PFSK-1 (cell line): ENCODE data around the gene BMERB1.

Source experiments
- FOXP2 ChIP-seq: optimal IDR thresholded peaks from 2 replicates; pipeline ENCODE3; 2011; ENCODE audit warnings: borderline replicate concordance, control low read depth, inconsistent platforms; ENCODE audit not compliant: insufficient read depth; ENCODE audit errors: extremely low read length, extremely low read depth
- POLR2AphosphoS5 ChIP-seq: IDR thresholded peaks from 2 replicates; pipeline ENCODE4 v1.6.1; 2012; ENCODE audit warnings: low read depth, mild to moderate bottlenecking, control low read depth, low read length, moderate library complexity
- SIN3A ChIP-seq: IDR thresholded peaks from 2 replicates; pipeline ENCODE4 v1.6.1; 2012; ENCODE audit warnings: mild to moderate bottlenecking, low read length, moderate library complexity, borderline replicate concordance; ENCODE audit not compliant: insufficient read depth
- TAF1 ChIP-seq: IDR thresholded peaks from 2 replicates; pipeline ENCODE4 v1.6.1; 2012; ENCODE audit warnings: low read length, control low read depth, borderline replicate concordance; ENCODE audit not compliant: insufficient read depth
- TF ChIP-seq, protein P1 (sequence below), 2 experiments: IDR thresholded peaks; 2 replicates each; pipeline versions ENCODE4 v1.6.1 to v1.8.0; 2011 to 2012; ENCODE audit warnings: low read depth in 2 of 2, low read length in 2 of 2, control low read depth in 1 of 2, inconsistent platforms in 1 of 2, mild to moderate bottlenecking in 1 of 2, moderate library complexity in 1 of 2; ENCODE audit not compliant: insufficient read depth in 1 of 2

BMERB1 gene

DNA sequence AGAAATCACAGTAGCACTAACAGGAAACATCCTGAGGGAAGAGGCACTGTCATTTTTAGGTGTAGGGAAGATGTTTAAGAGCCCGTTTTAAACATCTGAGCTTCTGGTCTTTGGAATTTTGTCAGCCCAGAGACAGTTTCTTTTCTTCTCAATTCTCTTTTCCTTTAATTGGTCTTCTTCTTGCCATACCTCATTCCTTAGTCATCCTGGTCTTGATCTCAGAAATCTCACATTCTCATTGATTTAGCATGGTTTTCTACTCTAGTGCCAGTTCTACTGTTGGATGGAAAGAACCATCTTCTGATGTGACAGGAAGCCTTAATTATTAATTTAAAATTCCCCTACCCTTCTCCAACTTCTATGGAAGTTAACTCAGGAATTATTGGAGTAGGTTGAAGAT is 25.4 kb downstream of the BMERB1 start:
- TF ChIP-seq SIN3A, result no peak
- no peak for TF ChIP-seq TAF1
- no peak for TF ChIP-seq FOXP2
- TF ChIP-seq, protein P1, sequence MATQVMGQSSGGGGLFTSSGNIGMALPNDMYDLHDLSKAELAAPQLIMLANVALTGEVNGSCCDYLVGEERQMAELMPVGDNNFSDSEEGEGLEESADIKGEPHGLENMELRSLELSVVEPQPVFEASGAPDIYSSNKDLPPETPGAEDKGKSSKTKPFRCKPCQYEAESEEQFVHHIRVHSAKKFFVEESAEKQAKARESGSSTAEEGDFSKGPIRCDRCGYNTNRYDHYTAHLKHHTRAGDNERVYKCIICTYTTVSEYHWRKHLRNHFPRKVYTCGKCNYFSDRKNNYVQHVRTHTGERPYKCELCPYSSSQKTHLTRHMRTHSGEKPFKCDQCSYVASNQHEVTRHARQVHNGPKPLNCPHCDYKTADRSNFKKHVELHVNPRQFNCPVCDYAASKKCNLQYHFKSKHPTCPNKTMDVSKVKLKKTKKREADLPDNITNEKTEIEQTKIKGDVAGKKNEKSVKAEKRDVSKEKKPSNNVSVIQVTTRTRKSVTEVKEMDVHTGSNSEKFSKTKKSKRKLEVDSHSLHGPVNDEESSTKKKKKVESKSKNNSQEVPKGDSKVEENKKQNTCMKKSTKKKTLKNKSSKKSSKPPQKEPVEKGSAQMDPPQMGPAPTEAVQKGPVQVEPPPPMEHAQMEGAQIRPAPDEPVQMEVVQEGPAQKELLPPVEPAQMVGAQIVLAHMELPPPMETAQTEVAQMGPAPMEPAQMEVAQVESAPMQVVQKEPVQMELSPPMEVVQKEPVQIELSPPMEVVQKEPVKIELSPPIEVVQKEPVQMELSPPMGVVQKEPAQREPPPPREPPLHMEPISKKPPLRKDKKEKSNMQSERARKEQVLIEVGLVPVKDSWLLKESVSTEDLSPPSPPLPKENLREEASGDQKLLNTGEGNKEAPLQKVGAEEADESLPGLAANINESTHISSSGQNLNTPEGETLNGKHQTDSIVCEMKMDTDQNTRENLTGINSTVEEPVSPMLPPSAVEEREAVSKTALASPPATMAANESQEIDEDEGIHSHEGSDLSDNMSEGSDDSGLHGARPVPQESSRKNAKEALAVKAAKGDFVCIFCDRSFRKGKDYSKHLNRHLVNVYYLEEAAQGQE (IDR thresholded peaks at IDR 0.05; ENCODE audit: insufficient read depth in 1 of 2, low read depth in 2 of 2, low read length in 2 of 2), result no peak
- TF ChIP-seq POLR2AphosphoS5, result no peak

DNA sequence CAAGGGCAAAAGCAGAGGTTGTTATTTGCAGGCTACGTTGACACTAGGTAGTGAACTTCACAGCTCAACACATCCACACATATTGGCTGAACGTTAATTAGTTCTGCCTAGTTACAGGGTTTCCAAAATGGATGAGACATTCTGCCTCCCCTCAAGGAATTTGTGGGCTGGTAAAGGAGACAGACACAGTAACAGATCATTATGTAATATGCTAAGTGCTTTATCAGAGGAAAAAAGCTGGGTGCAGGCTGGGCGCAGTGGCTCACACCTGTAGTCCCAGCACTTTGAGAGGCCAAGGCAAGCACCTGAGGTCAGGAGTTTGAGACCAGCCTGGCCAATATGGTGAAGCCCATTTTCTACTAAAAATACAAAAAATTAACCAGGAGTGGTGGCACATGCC is 26.2 kb downstream of the BMERB1 start:
- TF ChIP-seq POLR2AphosphoS5 (no peak), SIN3A (no peak), TAF1 (no peak), FOXP2 (no peak)
- TF ChIP-seq, protein P1 (IDR thresholded peaks at IDR 0.05; ENCODE audit: insufficient read depth in 1 of 2, low read depth in 2 of 2, low read length in 2 of 2), result no peak

DNA sequence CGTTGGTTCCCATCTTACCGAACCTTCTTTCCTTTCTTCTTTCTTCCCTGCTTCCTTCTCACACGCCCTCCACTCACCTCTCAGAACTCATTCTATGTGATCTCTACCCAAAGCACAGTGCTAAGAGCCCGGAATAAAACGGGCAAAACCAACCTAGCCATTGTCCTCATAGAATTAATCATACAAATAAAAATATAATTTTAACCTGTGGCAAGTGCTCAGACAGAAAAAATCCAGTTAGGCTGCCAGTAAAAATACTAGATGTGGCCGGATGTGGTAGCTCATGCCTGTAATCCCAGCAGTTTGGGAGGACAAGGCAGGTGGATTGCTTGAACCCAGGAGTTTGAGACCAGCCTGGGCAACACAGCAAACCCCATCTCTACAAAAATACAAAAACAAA is 27.0 kb downstream of the BMERB1 start:
- TF ChIP-seq TAF1 (no peak), FOXP2 (no peak), POLR2AphosphoS5 (no peak), SIN3A (no peak)
- TF ChIP-seq, protein P1 (IDR thresholded peaks at IDR 0.05; ENCODE audit: insufficient read depth in 1 of 2, low read depth in 2 of 2, low read length in 2 of 2), result no peak

DNA sequence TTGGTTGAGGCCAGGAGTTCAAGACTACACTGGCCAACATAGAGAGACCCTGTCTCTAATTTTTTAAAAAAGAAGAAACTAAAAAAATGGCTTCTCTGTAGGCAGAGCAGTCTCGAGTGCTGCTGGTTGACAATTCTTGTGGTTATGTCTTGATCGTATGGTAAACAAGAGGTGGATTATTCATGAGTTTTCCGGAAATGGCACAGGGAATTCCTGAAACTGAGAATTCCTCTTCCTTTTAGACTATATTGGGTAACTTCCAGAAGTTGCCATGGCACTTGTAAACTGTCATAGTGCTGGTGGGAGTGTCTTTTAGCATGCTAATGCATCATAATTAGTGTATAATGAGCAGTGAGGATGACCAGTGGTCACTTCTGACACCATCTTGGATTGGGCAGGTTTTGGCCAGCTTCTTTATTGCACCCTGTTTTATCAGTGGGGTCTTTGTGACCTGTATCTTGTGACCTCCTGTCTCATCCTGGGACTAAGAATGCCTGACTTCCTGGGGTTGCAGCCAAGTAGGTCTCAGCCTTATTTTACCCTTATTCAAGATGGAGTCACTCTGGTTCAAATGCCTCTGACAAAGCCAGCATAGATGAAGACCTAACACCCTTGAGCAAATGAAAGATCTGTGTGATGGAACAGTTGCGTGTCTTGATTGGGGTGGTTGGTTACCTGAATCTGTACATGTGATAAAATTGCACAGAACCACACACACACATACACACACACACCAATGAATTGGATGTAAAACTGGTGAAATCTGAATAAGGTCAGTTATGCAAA is 30.2 kb downstream of the BMERB1 start:
- TF ChIP-seq POLR2AphosphoS5, result no peak
- TF ChIP-seq, protein P1 (IDR thresholded peaks at IDR 0.05; ENCODE audit: insufficient read depth in 1 of 2, low read depth in 2 of 2, low read length in 2 of 2), result no peak
- TF ChIP-seq TAF1, result no peak
